GM21737 (cell line): ENCODE data around the gene CCDC150.
"Not testable (repeated sequence)": the region's sequence is repeated elsewhere in the genome, so short reads cannot be mapped to it uniquely, and the experiment has no call there.

ENCODE experiments used
- ATAC-seq: cut with Tn5 transposase; IDR thresholded peaks from one replicate; pipeline ENCODE4 v1.9.1; 2021; ENCODE audit warnings: mild to moderate bottlenecking, moderate library complexity; ENCODE audit not compliant: unreplicated experiment

The CCDC150 gene

GRCh38 chr2:196710056-196710455 lies 70.5 kb downstream of the CCDC150 start:
- not testable (repeated sequence) for ATAC-seq

GRCh38 chr2:196711625-196712024 lies 72.1 kb downstream of the CCDC150 start:
- ATAC-seq, result no peak

GRCh38 chr2:196712867-196713266 lies 73.4 kb downstream of the CCDC150 start:
- ATAC-seq, result no peak

- no peak for ATAC-seq
These were observed 79.0 kb downstream of the CCDC150 start for GRCh38 chr2:196718419-196719109.

GRCh38 chr2:196719110-196719872 lies 79.8 kb downstream of the CCDC150 start:
- ATAC-seq, result peak; percentile 66

GRCh38 chr2:196723571-196723970 lies 84.1 kb downstream of the CCDC150 start:
- no peak for ATAC-seq

- ATAC-seq, result no peak
These were observed 85.7 kb downstream of the CCDC150 start for GRCh38 chr2:196725218-196725617.

GRCh38 chr2:196725882-196726281 lies 86.4 kb downstream of the CCDC150 start:
- ATAC-seq, result no peak

- no peak for ATAC-seq
These were observed 89.9 kb downstream of the CCDC150 start for GRCh38 chr2:196729418-196729817.

GRCh38 chr2:196736646-196737045 lies 97.1 kb downstream of the CCDC150 start:
- not testable (repeated sequence) for ATAC-seq

GRCh38 chr2:196737046-196737445 lies 97.5 kb downstream of the CCDC150 start:
- no peak for ATAC-seq

GRCh38 chr2:196739031-196739430 lies 99.5 kb downstream of the CCDC150 start:
- no peak for ATAC-seq

- no peak for ATAC-seq
These were observed 102.7 kb downstream of the CCDC150 start for GRCh38 chr2:196742216-196742615.

- no peak for ATAC-seq
These were observed 103.2 kb downstream of the CCDC150 start for GRCh38 chr2:196742685-196743084.

GRCh38 chr2:196743165-196743564 lies 103.7 kb downstream of the CCDC150 start:
- ATAC-seq, result no peak

GRCh38 chr2:196745711-196746110 lies 106.2 kb downstream of the CCDC150 start:
- ATAC-seq, result no peak

- no peak for ATAC-seq
These were observed 107.9 kb downstream of the CCDC150 start for GRCh38 chr2:196747400-196747799.

- ATAC-seq, result no peak
These were observed 108.6 kb downstream of the CCDC150 start for GRCh38 chr2:196748123-196748522.

GRCh38 chr2:196750291-196750923 lies 110.9 kb downstream of the CCDC150 start:
- peak; percentile 25 for ATAC-seq

- peak; percentile 83 for ATAC-seq
These were observed 111.6 kb downstream of the CCDC150 start for GRCh38 chr2:196750977-196751631.
